ENCODE measurements around the gene GTF3A.

The GTF3A gene

DNA sequence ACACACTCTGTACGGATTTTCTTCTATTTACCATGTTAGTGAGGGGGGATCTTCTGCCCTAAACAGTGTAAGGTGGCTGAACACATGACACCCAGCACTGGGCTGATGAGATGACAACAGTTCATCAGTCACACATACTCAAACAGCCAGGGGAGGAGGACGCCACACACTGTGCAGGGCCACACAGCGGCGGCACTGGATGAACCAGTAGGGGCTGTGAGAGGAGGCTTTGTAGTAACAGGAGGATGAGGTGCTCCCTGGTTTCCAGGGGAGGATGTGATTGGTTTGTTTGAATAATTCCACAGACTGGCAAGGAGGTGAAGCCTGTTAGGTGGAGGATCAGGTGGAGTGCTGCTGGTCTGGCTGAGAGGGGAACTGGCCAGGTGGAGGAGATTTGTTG, 16.3 kb upstream of the GTF3A start:
- Histone ChIP-seq H3K36me3 (replicated peaks; ENCODE audit: insufficient read depth, low read length) (no peaks in the 10 kb centered on the region), H3K9me2 (replicated peaks; ENCODE audit: insufficient read depth, low read length) (no peaks in the 10 kb centered on the region), H3K27ac (ENCODE audit: low read length) (no peak overlapping the region), H3K27me3 (replicated peaks; ENCODE audit: insufficient read depth, low read length) (no peaks in the 10 kb centered on the region), H4K20me1 (ENCODE audit: insufficient read depth, low read length) (no peaks in the 10 kb centered on the region), H3F3A (ENCODE audit: insufficient read depth, low read length) (no peaks in the 10 kb centered on the region), H3K9me3 (replicated peaks; ENCODE audit: insufficient read depth, low read length) (no peaks in the 10 kb centered on the region), H3K79me2 (ENCODE audit: low read length) (no peaks in the 10 kb centered on the region), H3K4me2 (ENCODE audit: low read depth, low read length) (no peak overlapping the region), H3K4me3 (ENCODE audit: low read length) (no peak overlapping the region), H2AFZ (ENCODE audit: low read length) (no peak overlapping the region), H3K9ac (ENCODE audit: low read length) (no peak overlapping the region), H3K4me1 (ENCODE audit: low read length) (no peaks in the 10 kb centered on the region)
- no peak for DNase-seq
- no peak for TF ChIP-seq EZH2phosphoT487 (IDR thresholded peaks at IDR 0.05; ENCODE audit: low read length)
- no peak for TF ChIP-seq EZH2 (optimal IDR thresholded peaks at IDR 0.05; ENCODE audit: low read depth, low read length)
- TF ChIP-seq, protein P1, sequence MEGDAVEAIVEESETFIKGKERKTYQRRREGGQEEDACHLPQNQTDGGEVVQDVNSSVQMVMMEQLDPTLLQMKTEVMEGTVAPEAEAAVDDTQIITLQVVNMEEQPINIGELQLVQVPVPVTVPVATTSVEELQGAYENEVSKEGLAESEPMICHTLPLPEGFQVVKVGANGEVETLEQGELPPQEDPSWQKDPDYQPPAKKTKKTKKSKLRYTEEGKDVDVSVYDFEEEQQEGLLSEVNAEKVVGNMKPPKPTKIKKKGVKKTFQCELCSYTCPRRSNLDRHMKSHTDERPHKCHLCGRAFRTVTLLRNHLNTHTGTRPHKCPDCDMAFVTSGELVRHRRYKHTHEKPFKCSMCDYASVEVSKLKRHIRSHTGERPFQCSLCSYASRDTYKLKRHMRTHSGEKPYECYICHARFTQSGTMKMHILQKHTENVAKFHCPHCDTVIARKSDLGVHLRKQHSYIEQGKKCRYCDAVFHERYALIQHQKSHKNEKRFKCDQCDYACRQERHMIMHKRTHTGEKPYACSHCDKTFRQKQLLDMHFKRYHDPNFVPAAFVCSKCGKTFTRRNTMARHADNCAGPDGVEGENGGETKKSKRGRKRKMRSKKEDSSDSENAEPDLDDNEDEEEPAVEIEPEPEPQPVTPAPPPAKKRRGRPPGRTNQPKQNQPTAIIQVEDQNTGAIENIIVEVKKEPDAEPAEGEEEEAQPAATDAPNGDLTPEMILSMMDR (IDR thresholded peaks at IDR 0.05; ENCODE audit: low read length) = no peak

DNA sequence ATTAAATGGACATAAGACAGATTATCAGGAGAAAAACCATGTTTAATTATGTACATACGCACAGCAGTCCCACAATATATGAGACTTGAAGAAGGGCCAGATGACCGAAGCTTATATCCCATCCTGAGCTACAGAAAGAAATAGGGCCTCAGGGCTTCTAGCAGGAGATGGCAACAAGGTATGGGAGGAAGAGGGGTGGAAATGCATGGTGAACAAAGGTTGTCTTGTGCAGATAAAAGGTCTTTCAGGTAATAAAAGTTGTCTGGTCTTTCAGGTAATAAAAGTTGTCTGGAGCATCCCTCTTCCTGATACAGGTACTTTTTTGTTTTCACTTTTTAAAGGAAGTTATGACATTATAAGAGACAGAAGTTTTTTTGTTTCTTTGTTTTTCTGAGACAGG, 15.4 kb upstream of the GTF3A start:
- no peaks in the 10 kb centered on the region for H3K79me2 ChIP-seq (ENCODE audit: low read length)
- H3K36me3 ChIP-seq (replicated peaks; ENCODE audit: insufficient read depth, low read length) = no peaks in the 10 kb centered on the region
- no peaks in the 10 kb centered on the region for H3K27me3 ChIP-seq (replicated peaks; ENCODE audit: insufficient read depth, low read length)
- no peak for DNase-seq
- no peaks in the 10 kb centered on the region for H3F3A ChIP-seq (ENCODE audit: insufficient read depth, low read length)
- no peak overlapping the region for H3K4me2 ChIP-seq (ENCODE audit: low read depth, low read length)
- H2AFZ ChIP-seq (ENCODE audit: low read length) = no peak overlapping the region
- H3K27ac ChIP-seq (ENCODE audit: low read length) = no peak overlapping the region
- no peak overlapping the region for H3K9ac ChIP-seq (ENCODE audit: low read length)
- H3K4me3 ChIP-seq (ENCODE audit: low read length) = no peak overlapping the region
- no peaks in the 10 kb centered on the region for H3K4me1 ChIP-seq (ENCODE audit: low read length)
- no peaks in the 10 kb centered on the region for H3K9me3 ChIP-seq (replicated peaks; ENCODE audit: insufficient read depth, low read length)
- TF ChIP-seq EZH2 (optimal IDR thresholded peaks at IDR 0.05; ENCODE audit: low read depth, low read length) (no peak), EZH2phosphoT487 (IDR thresholded peaks at IDR 0.05; ENCODE audit: low read length) (no peak)
- no peaks in the 10 kb centered on the region for H4K20me1 ChIP-seq (ENCODE audit: insufficient read depth, low read length)
- H3K9me2 ChIP-seq (replicated peaks; ENCODE audit: insufficient read depth, low read length) = no peaks in the 10 kb centered on the region

DNA sequence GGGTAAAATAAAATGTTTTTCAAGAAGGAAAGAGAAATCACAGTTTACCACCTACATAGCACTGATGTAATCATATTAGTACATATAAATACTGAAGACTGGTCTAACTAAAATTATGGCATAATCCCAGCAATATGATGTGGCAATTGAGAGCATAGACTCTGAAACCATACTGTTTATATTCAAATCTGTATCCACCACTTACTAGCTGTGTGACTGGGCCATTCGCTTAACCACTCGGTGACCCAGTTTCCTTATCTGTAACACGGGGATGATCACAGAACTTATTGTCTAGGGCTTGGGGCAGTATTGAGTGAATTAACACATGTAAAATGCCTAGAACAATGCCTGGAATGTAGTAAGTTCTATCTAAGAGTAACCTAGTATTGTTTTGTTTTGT, 13.1 kb upstream of the GTF3A start:
- no peak overlapping the region for H3K27ac ChIP-seq (ENCODE audit: low read length)
- no peak for DNase-seq
- H3F3A ChIP-seq (ENCODE audit: insufficient read depth, low read length) = no peaks in the 10 kb centered on the region
- no peaks in the 10 kb centered on the region for H3K9me3 ChIP-seq (replicated peaks; ENCODE audit: insufficient read depth, low read length)
- no peaks in the 10 kb centered on the region for H3K4me1 ChIP-seq (ENCODE audit: low read length)
- H3K79me2 ChIP-seq (ENCODE audit: low read length) = no peaks in the 10 kb centered on the region
- no peaks in the 10 kb centered on the region for H3K9me2 ChIP-seq (replicated peaks; ENCODE audit: insufficient read depth, low read length)
- no peak overlapping the region for H3K4me2 ChIP-seq (ENCODE audit: low read depth, low read length)
- TF ChIP-seq EZH2 (optimal IDR thresholded peaks at IDR 0.05; ENCODE audit: low read depth, low read length) = no peak
- no peaks in the 10 kb centered on the region for H3K27me3 ChIP-seq (replicated peaks; ENCODE audit: insufficient read depth, low read length)
- H3K36me3 ChIP-seq (replicated peaks; ENCODE audit: insufficient read depth, low read length) = no peaks in the 10 kb centered on the region
- H3K4me3 ChIP-seq (ENCODE audit: low read length) = no peak overlapping the region
- H3K9ac ChIP-seq (ENCODE audit: low read length) = no peak overlapping the region
- no peaks in the 10 kb centered on the region for H4K20me1 ChIP-seq (ENCODE audit: insufficient read depth, low read length)
- H2AFZ ChIP-seq (ENCODE audit: low read length) = no peak overlapping the region

DNA sequence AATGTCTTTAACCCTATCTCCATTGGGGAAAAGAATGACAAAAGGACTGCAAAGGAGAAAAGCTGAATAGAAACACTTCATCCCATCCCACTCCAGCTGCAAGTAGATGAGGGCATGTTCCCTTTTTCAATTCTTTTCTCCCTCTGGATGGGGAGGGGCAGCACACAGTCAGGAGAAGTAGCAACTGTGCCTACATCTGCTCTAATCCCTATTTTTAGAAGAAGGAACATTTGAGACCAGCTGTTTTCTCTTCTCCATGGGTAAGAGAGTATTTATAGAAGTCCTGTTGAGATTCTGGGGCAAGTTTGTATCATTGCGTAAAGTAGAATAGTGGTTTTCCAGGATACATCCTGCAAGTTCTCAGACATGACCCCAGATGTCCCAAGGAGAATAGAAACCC, 9.3 kb upstream of the GTF3A start:
- H3K4me3 ChIP-seq (ENCODE audit: low read length) = no peak overlapping the region
- H3K36me3 ChIP-seq (replicated peaks; ENCODE audit: insufficient read depth, low read length) = no peaks in the 10 kb centered on the region
- H3F3A ChIP-seq (ENCODE audit: insufficient read depth, low read length) = no peaks in the 10 kb centered on the region
- H3K9ac ChIP-seq (ENCODE audit: low read length) = no peak overlapping the region
- no peak overlapping the region for H3K27ac ChIP-seq (ENCODE audit: low read length)
- no peaks in the 10 kb centered on the region for H3K4me1 ChIP-seq (ENCODE audit: low read length)
- no peak for TF ChIP-seq EZH2 (optimal IDR thresholded peaks at IDR 0.05; ENCODE audit: low read depth, low read length)
- no peak for TF ChIP-seq EZH2phosphoT487 (IDR thresholded peaks at IDR 0.05; ENCODE audit: low read length)
- TF ChIP-seq, protein P1 (IDR thresholded peaks at IDR 0.05; ENCODE audit: low read length) = no peak
- no peaks in the 10 kb centered on the region for H3K9me2 ChIP-seq (replicated peaks; ENCODE audit: insufficient read depth, low read length)
- no peaks in the 10 kb centered on the region for H3K27me3 ChIP-seq (replicated peaks; ENCODE audit: insufficient read depth, low read length)
- no peak overlapping the region for H3K4me2 ChIP-seq (ENCODE audit: low read depth, low read length)
- no peak overlapping the region for H2AFZ ChIP-seq (ENCODE audit: low read length)
- H3K9me3 ChIP-seq (replicated peaks; ENCODE audit: insufficient read depth, low read length) = no peaks in the 10 kb centered on the region
- no peaks in the 10 kb centered on the region for H3K79me2 ChIP-seq (ENCODE audit: low read length)
- H4K20me1 ChIP-seq (ENCODE audit: insufficient read depth, low read length) = no peaks in the 10 kb centered on the region
- DNase-seq = no peak
